NCI-H128 (cell line): ENCODE measurements around the gene CHST3.
"Not testable (repeated sequence)": the region's sequence is repeated elsewhere in the genome, so short reads cannot be mapped to it uniquely, and the experiment has no call there.

Source experiments
- DNase-seq: peaks from one replicate; lab custom pipeline; 2025; ENCODE audit not compliant: unreplicated experiment; lab: John Stamatoyannopoulos, UW

CHST3 gene

DNA sequence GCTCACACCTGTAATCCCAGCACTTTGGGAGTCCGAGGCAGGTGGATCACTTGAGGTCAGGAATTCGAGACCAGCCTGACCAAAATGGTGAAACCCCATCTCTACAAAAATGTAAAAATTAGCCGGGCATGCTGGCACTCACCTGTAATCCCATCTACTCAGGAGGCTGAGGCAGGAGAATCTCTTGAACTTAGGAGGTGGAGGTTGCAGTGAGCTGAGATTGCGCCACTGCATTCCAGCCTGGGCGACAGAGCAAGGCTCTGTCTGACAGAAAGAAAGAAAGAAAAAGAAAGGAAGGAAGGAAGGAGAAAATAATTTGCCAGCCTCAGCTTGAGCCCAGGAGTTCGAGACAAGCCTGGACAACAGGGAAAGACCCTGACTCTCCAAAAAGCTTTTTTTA, 24.7 kb downstream of the CHST3 start:
- not testable (repeated sequence) for DNase-seq

- no peak for DNase-seq
These were observed 25.7 kb downstream of the CHST3 start for GRCh38 chr10:71989661-71990454.

DNA sequence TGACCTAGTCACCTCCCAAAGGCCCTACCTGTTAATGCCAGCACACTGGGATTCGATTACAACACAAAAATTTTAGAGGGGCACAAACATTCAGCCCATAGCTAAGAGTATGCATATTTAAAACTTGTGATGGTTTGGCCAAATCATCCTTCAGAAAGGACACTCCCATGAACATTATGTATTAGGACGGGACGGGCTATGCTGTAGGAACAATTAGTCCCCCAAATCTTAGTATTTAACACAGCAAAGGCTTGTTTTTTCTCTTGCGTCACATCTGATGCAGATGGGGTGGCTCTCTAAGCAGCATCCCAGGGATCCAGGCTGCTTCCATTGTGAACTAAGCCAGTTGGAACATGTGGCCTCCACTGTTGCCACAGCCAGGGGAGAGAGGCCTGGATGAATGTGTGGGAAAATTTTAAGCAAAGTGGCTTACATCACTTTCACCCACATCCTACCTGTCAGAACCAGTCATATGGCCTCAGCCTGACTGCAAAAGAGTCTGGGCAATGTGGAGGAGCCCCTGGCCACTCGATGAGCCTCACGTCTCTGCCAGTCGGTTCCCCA, 26.6 kb downstream of the CHST3 start:
- no peak for DNase-seq

DNA sequence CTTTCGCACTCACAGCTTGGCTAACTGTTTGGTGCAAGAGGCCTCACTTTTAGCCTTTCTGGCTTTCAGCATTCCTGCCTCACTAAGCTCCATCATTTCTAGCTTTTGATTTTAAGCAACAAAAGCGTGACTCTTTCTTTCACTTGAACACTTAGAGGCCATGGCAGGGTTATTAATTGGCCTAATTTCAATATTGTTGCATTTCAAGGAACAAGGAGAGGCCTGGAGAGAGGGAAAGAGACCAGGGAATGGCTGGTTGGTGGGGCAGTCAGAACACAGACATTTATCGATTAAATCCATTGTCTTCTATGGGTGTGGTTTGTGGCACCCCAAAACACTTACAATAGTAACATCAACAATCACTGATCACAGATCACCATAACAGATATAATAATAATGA, 31.3 kb downstream of the CHST3 start:
- no peak for DNase-seq

GRCh38 chr10:71995887-71996575, 31.8 kb downstream of the CHST3 start:
- DNase-seq = no peak

GRCh38 chr10:71996592-71997371, 32.6 kb downstream of the CHST3 start:
- no peak for DNase-seq

DNA sequence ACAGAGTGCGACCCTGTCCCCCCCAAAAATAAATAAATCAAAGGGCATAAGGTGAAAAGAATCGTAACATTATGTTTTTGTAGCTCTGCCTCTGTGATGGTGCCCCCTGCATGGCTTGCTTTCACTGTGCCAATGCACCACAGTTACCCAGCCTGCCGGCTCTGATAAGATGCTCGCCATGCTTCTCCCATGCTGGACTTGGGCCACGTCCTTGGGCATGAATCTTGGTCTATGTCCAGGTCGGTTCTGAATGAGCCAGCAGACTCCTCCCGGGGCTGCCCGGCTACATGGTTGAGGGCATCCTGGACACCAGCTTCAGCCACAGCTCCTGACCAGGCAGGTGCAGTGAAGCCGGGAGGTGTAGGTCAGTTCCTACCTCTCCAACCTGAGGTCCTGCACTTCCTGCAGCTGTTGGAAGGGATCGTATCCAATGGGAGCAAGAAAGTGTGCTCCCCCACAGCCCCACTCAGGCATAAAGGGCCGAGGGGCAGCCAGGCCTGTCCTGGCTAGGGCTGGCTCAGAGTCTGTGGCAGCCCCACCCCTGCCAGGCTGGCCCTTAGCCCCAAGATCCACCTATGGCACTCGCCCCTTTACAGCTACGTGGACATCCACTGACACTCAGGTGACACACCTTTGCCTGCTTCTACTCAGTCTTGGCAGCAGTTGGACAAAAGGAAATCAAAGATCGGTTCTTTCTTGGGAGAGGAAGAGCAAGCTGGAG, 34.1 kb downstream of the CHST3 start:
- DNase-seq = no peak

DNA sequence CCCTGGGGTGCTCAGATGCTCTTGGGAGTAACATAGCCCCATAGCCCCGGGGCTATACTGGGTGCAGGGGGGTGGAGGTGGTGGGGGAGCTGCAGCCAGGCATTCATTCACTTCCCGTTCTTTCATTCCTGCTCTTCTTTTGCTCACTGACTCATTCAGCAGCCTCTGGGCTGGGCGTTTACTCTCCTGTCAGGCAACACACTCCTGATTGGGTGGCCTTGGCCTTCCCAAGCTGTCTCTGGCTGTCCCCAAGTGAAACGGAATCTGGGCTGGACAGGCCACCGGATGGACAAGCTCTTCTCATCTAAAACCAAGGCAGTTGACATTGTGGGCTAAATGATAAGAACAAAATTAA, 34.6 kb downstream of the CHST3 start:
- no peak for DNase-seq

DNA sequence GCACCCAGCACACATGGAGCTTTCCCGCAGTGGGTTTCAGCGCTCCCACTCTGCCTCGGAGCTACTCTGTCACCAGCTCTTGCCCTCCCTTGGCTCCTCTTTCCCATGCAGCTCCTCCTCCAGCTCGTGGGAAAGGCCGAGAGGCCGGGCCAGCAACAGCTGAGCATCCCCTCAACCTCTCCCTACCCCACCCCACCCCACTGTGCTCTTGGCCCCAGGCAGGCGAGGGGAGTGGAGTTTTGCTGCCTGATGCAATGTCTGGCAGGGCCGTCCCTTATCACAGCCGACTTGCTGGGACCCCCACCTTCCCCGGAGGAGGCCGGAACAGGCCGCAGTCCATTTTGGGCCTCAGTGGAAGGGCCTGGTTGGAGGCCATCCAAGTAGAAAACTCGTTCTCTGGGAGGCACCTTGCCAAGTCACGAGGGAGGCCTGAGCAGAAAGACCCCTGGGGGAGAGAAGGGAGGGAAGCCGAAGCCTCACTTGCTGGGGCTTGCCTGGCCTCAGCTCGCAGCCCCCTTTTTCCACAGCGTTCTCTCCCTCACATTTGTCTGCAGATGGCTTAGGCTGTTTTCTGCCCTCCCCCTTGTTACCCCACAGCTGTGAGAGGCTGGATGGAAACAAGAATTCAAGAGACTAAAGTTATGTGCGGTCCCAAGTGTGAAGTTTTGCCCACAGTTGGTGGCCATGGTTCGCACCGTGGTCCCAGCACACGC, 35.3 kb downstream of the CHST3 start:
- no peak for DNase-seq

GRCh38 chr10:72000073-72001032, 36.2 kb downstream of the CHST3 start:
- no peak for DNase-seq

DNA sequence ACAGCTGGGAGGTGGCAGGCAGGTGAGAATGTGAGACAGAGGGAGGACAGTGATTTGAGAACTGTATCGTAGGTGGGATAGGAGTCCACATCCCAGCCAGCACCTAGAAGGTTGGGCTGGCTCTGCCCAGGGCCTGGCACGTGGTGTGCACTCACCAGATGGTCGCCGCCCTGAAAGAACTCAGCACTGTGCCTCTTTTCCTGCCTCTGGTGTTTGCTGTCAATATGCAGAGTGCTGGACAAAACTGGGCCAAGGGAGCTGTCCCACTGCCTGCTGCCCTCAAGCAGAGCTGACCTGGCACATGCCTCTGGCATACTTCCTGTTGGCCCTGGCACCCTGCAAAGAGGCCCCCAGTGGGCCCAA, 36.8 kb downstream of the CHST3 start:
- DNase-seq = no peak

GRCh38 chr10:72002354-72003295, 38.4 kb downstream of the CHST3 start:
- DNase-seq = no peak

DNA sequence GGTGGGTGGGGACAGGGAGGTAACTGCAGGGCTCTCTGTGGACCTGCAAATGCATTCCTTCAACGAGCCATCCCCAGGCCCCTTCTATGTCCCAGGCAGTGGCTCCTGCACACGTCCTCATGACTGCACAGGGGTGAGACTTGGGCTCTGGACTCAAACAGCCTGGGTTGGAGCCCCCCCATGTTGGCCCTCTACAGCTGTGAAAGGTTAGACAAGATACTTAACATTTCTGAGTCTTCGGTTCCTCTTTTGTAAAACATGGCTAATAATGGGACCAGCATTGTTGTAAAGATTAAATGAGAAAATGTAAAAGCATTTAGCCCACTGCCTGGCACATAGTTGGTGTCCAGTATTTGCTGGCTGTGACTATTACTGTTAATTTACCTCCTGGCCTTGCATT, 41.8 kb downstream of the CHST3 start:
- DNase-seq = no peak

DNA sequence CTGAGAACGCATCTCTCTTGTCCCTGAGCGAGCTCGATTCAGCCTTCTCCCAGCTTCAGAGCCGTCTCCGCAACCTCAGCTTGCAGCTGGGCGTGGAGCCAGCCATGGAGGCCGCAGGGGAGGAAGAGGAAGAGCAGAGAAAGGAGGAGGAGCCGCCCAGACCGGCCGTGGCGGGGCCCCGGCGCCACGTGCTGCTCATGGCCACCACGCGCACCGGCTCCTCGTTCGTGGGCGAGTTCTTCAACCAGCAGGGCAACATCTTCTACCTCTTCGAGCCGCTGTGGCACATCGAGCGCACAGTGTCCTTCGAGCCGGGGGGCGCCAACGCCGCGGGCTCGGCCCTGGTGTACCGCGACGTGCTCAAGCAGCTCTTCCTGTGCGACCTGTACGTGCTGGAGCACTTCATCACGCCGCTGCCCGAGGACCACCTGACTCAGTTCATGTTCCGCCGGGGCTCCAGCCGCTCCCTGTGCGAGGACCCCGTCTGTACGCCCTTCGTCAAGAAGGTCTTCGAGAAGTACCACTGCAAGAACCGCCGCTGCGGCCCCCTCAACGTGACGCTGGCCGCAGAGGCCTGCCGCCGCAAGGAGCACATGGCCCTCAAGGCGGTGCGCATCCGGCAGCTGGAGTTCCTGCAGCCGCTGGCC, 43.2 kb downstream of the CHST3 start:
- no peak for DNase-seq

GRCh38 chr10:72008096-72008981, 44.1 kb downstream of the CHST3 start:
- no peak for DNase-seq

GRCh38 chr10:72009051-72009424, 44.8 kb downstream of the CHST3 start:
- DNase-seq = no peak
